Regular cardiac myocyte (primary cell): Measurements from ENCODE around the gene GTF3A. TPM values are rescaled to one million over a fixed set of nuclear protein-coding genes. Genes with fewer than 3 reads are reported as not detected.

ENCODE experiments used
- total RNA-seq: library from RNA; depleted of rRNA; stranded (reverse); fragments of >200 nt; gene quantifications from 2 replicates; pipeline ENCODE4 v1.2.3, GENCODE V29; 2014

The GTF3A gene
- 95.6 and 187 TPM in 2 replicates for total RNA-seq

DNA sequence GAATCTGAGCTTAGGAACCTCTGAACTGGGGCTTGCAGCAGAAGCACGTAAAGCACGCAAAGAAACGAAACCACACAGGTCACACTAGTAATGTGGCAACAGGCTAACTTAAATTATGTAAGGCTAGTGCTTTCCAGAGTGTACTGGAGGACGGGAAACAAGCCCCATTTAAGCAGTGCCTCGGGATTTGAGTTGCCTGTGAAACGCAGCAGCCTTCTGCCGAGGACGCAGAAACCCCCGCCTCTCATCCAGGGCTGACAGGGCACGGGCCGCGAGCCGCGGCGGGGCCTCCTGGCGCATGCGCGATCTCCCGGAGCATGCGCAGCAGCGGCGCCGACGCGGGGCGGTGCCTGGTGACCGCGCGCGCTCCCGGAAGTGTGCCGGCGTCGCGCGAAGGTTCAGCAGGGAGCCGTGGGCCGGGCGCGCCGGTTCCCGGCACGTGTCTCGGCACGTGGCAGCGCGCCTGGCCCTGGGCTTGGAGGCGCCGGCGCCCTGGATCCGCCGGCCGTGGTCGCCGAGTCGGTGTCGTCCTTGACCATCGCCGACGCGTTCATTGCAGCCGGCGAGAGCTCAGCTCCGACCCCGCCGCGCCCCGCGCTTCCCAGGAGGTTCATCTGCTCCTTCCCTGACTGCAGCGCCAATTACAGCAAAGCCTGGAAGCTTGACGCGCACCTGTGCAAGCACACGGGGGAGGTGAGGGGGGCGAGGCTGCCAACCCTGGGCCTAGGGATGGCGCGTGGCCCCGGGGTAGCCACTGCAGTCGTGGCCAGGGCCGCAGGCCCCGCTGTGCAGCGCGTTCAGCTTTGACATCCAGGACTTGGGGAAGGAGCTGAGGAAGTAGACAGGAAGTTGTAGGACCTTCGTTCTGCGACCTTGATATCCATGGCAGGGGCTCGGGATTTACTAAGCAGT lies at the start of gene GTF3A:
TSS of gene GTF3A (plus strand) at position 374 of the 912 bp plus-strand sequence.

DNA sequence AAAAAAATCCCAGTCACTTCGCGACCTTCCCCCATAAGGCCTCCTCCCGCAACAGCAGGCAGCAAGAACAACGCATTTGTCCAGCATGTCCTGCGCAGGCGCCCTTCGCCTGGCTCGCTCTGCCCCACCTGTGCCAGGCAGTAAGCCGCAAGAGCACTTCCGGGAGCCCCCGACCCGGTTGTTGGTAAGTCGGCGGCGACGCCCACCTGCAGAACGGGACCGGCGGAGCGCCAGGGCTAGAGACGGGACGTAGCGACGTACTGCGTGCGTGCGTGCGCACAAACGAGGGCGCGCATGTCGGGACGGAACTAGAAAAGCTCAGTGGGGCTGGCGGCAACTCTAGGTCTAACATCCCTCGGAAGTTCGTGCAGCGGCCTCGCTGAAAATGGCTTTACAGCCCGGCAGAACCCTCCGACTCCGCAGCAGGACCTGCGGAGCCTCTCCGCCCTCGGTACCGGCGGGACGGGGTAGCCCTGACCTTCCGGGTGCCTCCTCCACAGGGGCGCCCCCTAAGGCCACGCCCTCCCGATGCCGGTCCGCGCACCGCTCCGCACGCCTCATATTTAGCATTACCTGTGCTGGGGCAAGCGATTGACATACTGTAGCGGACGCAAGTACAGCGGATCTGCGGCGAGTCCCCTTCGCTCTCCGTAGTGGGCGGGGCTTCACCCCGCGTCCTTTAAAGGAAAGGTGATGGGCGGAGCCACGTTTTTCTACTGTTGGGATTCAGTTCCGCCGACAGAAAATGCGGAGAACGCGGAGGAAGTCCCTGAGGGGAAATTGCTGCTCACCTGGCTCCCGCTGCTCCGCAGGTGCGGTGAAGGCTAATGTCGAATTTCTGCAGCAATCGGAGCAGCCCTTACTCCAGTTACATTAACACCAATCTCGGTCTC lies 25.8 kb downstream of the GTF3A start, which contains the start of gene MTIF3:
TSS of gene MTIF3 (minus strand) at position 629 of the 893 bp plus-strand sequence. CDS start 10,116 bp downstream, outside the sequence.

Other genes starting within 250 kb of the GTF3A start
- gene RPL21, start 173.1 kb upstream of the GTF3A start, total RNA-seq, result 804 and 890 TPM in 2 replicates
- gene RASL11A, start 153.8 kb upstream of the GTF3A start, total RNA-seq, result 13.8 and 17.4 TPM in 2 replicates
- gene MTIF3, start 25.9 kb downstream of the GTF3A start, total RNA-seq, result 60.3 and 70.5 TPM in 2 replicates
- gene LNX2, start 195.9 kb downstream of the GTF3A start, total RNA-seq, result 6.8 and 7.1 TPM in 2 replicates
- 65.2 and 67.9 TPM in 2 replicates for gene POLR1D, start 197.3 kb downstream of the GTF3A start, total RNA-seq